Measurements from ENCODE around the gene CHMP6.
"Not testable (repeated sequence)": the region's sequence is repeated elsewhere in the genome, so short reads cannot be mapped to it uniquely, and the experiment has no call there.

Gene CHMP6

DNA sequence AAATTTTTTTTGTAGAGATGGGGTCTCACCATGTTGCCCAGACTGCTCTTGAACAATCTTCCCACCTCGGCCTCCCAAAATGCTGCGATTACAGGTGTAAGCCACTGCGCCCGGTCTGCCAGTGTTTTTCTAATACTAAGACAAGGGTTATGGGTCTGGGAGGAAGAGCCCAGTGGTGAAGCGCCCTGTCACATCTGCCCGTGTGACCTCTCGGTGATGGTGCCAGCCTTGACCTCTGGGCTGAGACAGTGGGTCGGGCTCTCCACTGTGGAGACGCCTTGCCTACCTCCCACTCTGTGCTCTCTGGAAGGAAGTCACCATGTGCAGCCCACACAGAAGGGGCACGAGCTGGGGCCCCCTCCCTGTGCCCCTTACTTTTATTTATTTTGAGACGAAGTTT lies 38.2 kb downstream of the CHMP6 start:
- no peak for DNase-seq (ENCODE audit: low read depth in 3 of 3, low spot score in 1 of 3)

DNA sequence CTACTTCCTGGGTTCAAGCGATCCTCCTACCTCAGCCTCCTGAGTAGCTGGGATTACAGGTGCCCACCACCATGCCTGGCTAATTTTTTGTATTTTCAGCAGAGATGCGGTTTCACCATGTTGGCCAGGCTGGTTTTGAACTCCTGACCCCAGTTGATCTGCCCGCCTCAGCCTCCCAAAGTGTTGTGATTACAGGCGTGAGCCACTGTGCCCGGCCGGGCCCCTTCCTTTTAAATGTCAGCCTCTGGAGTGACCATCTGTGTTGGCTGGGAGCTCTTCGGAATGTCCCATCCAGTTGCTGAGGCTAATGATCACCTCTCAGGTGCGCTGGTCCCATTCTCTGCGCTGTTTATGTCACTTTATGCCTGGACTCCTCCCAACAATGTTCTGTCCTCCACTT lies 38.7 kb downstream of the CHMP6 start:
- DNase-seq (ENCODE audit: low read depth in 3 of 3, low spot score in 1 of 3), result not testable (repeated sequence)

DNA sequence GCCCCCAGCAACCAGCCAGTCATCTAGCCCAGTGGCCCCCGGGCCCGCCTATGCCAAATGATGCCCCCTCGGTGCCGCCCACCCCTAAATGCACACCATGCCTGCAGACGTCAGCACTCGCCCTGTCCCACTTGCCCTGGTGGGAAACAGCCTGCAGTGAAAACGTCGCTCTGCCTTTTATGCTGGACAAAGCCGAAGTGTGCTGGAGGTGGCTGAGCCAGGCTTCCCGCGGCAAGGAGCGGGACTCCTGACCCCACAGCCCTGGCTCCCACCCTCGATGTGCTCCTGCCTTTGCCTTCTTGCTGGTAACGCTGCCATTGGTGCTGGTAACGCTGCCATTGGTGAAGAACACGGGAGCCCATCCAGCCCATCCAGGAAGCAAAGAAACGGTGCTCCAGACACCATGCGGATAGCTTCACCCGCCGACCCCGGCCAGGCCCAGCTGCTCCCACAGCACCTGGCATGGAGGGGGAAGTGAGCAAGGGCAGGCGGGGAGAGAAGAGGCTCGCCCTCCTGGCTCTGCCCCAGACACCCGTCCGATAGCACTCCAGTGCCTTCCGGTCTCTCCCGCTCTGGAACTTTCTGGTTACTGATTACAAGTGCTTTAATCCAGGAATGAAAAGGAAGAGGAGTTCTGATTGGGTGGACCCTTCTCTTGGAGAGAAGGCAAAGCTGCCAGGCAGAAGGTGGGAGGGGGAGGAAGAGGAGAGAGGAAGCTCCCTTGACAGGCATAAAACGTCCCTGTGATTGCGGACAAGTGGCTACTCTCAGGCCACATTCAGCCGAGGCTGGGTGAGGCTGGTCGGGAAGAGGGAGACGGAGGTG lies 39.3 kb downstream of the CHMP6 start:
- DNase-seq (ENCODE audit: low read depth in 3 of 3, low spot score in 1 of 3), result no peak

DNA sequence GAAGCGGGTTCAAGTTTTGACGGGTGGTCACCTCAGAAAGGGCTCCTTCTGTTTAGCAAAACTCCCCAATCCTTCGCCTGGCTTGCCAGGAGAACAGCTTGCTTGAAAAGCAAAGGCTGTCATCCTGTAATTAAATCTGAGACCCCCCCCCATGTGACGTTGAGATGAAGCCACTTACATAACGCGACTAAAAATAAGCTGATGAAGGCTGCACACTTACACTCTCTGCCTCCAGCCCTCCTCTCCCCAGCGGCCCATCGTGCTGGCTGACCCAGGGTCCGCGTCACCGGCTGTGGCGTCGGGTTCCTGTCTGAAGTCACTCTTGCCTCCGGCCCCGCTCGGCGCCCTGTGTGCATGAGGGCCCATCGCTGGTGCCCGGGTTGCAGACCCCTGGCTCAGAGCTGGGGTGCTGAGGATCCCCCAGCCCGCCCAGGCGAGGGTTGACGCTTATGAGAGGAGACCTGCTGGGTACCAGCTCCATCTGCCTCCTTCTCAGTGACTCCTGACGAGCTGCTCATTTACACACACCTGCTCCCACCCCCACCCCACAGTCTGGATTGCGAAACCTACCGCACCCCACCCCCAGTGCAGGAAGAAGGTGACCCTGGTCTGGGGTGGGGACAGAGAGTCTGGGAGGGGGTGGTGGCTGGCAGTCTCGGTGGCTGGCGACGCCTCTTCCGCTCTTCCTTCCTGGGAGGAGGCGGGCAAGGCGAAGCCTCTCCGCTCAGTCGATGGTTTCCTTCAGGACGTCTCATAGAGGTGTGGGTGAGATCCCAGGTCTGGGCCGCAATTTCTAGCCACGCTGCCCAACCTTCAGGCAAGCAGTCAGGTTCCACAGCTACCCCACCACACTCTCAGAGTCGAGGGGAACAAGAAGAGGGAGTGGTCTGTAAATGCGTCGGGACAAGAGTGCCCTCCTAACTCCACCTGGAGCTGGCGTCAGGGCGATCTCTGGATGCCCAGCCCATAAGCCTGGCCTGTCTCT lies 40.2 kb downstream of the CHMP6 start:
- DNase-seq (ENCODE audit: low read depth in 3 of 3, low spot score in 1 of 3), result no peak

DNA sequence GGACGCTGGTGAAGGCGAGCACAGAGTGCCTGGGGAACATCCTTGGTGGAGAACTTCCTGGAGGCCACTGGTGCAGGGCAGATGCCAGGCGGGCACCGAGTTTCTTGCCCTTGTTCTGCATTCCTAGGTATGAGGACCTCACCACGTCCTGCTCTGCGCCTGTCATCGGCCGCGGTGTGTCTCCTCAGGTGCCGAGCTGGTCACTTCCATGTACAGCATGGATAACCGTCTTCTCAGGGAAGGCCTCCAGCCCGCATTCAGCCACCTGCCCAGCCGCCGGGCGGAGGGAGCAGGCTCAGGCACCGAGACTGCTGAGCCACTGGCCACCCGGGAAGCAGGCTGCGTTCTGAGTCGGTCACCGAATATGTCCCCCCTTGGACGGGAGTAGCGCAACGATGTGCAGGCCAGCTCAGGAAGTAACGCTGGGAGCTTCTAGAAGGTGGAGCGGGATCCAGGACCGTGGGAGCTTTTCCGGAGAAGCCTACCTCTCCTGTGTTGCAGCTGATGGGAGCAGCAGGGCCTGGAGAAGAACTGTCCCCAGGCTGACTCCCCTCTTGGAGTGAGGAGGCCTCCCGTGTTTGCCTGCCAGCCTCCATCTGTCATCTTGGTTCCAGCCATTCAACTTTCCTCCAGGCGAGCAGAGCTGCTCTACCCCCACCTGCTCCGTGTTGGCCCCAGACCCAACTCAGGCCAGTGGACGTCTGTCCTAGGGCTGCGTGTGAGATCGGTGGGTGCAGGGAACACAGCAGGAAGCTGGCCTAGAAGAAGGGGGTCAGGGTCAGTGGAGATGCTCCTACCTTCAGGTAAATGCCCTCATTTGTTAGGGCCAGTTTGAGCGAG lies 41.2 kb downstream of the CHMP6 start:
- no peak for DNase-seq (ENCODE audit: low read depth in 3 of 3, low spot score in 1 of 3)

DNA sequence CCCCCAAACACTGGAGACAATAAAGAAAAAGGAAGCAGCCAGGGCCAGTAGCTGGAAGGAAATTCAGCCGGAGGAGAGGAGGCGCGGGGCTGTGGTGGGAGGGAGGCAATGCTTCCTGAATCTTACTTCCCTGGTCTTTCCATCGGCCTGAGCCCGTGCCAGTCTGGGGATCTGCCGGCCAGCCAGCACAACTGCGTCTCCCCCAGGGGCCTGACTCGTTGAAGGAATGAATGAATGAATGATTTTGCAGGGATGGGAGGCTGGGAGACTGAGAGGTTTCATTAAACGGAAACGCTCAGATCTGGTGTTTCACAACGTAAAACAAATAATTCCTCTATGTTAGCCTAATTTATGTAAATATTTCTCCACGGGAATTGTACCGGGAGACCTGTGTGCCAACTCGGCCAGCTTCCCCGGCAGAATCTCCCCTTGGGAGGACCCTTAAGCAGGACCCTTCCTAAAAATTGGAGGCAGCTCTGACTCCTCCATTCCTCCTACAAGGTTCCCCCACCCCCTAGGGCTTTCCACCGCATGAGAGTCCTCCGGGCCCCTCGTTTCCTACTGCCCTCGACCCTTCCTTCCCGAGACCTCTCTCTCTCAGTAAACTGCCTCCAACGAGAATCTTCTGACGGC lies 42.0 kb downstream of the CHMP6 start:
- no peak for DNase-seq (ENCODE audit: low read depth in 3 of 3, low spot score in 1 of 3)

DNA sequence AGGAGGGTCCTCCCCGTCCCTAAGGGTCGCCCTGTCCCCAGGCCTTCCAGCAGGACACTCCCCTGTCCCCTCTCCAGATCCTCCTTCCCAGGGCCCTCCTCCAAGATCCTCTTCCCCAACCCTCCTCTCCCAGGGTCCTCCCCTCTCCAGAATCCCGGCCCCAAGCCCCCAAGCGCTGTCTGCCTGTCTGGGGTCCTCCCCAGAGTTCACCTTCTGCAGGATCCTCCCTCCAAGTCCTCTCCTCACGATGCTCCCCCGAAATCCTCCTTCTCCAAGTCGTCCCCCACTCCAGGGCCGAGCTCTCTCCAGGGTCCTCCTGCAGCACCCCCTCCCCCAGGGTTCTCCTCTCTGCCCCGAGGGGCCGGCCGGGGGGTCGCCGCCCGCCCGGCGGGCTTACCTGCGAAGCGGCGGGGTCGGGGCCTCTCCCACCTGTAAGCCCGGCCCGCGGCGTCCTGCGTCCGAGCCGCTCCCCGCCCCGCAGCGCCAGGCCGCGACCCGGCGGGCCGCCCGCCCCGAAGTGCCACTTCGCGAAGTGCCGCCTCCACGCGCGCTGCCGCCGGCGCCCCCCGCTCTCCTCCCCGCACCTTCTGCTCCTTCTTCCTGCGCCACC lies 42.6 kb downstream of the CHMP6 start:
- DNase-seq (ENCODE audit: low read depth in 3 of 3, low spot score in 1 of 3), result no peak

DNA sequence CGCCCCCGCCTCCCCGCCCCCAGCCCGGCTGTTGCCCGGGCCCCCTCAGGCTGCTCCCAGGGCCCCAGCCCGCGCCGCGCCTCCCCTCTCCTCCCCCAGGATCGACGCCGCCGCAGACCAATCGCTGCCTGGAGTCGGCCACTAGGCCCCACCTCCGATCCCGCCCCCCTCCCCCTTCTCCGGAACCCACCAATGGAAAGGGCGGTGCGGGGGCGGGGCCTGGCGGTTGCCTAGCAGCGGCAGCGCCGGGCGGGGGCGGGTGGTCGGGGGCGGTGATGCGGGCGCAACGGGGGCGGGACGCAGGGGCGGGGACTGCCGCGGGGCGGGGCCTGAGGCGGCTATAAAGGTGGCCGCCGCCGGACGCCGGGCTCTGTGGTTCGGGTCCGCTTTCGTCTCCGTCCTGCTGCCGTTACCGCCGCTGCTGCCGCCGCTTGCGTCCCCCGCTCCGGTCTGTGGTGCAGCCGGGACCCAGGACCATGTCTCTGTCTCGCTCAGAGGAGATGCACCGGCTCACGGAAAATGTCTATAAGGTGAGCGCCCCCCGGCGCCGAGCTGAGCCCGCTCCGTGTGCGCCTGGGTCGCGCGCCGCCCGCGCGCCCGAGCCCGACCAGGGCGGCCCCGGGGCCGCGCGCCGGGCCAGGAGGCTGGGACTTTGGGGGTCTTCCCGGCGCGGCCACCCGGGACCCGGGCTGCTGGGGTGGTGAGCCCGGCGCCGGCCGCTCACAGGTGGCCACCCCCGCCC lies 43.3 kb downstream of the CHMP6 start, which contains the start of gene BAIAP2:
TSS of gene BAIAP2 (plus strand) at position 373 of the 742 bp plus-strand sequence. CDS start at position 477, 104 bp downstream.
- peak; percentile 98 to 99 (median 99) for DNase-seq (ENCODE audit: low read depth in 3 of 3, low spot score in 1 of 3)

DNA sequence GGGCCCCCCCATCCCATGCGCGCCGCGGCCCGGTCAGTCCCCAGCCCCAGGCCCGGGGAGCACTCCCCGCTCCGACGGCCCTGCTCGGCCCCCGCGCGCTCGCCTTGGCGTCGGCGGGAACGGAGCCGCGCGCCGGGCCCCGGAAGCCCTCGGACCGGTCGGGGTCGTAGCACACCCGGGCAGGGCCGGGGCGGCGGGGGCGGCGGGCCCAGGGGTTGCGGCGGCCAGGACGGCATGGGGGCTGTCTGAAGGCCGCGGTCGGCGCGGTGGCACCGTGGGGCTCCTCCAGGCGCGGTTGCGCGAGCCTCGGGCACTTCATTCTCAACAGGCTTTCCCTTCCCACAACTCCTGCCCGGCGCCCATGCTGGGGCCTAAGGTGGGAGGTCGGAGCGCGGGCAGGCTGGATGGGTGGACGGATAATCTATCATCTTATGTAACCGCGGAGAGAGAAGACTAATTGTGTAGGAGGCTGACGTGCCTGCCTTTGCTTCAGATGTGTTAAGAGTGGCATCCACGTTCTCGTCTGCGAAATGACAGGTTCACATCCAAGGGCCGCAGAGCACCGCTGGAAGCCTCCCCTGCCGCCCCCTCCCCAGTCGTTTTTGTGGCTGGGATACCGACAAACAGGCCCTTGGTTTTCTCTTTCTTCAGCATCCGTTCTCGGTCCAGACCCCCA lies 44.0 kb downstream of the CHMP6 start:
- no peak for DNase-seq (ENCODE audit: low read depth in 3 of 3, low spot score in 1 of 3)

DNA sequence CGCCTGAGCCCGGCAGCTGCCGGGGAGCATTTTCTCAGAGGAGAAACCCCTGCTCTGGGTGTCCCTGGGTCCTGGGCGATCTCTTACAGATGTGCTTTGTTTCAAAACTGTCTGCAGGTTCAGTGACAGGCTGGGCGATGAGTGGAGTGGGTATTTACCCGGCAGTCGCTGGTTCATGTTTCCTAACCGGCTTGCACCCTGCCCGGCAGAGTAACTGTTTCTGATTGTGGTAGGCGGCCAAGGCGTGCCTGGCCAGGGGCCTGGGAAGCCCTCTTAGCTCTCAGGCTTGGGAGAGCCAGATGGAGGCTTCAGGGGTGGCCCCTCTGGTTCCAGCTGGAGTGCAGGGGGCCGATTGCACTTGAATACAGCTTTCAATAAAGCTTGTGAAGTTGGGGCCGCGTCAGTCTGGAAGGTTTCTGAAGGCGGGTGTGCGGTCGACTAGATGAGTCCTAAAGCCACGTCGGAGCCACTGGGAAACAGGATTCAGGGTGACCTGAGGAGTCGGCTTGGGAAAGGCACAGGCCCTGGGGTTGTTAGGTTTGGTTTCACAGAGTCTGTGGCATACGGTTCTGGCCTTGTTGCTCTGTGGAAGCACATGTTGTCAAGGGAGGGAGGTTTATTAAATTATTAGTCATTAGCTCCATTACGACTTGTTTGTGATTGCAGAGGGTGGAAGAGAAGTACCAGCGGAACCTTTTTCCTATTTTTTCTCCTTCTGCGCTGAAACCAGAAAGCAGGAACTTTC lies 44.7 kb downstream of the CHMP6 start:
- no peak for DNase-seq (ENCODE audit: low read depth in 3 of 3, low spot score in 1 of 3)

DNA sequence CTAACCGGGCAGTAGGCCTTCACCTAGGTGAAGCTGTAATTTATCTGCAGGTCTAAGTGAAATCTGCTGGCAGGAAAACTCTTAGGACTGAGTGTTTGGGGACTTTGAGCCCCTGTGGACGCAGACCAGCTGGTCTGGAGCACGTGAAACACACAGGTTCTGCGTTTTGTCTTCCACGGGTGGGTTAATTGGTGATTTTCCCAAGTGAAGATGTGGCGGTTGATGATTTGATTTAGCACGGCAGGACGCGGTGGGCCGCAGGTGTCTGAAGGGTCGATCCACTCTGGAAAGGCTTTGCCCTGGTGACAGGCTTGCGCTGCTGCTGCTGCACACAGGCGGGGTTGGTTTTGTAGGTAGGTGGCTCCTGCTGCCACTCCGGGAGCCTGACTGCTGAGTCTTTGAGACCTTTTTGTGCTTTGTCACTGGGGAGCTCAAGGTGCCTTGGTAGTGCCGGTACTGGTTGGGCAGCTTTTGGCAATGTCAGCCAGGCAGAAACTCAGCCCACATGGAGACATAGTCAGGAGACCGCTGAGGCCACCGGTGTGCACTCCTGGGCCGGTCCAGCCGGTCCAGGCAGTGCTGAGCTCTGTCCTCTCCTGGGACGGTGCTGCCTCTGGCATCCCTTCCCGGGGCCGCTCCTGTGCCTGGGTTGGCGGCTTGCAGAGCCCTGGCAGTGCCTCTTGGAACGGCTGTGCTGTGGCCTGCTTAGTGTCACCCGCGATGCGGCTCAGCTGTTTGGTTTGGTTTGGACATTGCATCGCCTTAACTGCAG lies 45.6 kb downstream of the CHMP6 start:
- DNase-seq (ENCODE audit: low read depth in 3 of 3, low spot score in 1 of 3), result no peak

DNA sequence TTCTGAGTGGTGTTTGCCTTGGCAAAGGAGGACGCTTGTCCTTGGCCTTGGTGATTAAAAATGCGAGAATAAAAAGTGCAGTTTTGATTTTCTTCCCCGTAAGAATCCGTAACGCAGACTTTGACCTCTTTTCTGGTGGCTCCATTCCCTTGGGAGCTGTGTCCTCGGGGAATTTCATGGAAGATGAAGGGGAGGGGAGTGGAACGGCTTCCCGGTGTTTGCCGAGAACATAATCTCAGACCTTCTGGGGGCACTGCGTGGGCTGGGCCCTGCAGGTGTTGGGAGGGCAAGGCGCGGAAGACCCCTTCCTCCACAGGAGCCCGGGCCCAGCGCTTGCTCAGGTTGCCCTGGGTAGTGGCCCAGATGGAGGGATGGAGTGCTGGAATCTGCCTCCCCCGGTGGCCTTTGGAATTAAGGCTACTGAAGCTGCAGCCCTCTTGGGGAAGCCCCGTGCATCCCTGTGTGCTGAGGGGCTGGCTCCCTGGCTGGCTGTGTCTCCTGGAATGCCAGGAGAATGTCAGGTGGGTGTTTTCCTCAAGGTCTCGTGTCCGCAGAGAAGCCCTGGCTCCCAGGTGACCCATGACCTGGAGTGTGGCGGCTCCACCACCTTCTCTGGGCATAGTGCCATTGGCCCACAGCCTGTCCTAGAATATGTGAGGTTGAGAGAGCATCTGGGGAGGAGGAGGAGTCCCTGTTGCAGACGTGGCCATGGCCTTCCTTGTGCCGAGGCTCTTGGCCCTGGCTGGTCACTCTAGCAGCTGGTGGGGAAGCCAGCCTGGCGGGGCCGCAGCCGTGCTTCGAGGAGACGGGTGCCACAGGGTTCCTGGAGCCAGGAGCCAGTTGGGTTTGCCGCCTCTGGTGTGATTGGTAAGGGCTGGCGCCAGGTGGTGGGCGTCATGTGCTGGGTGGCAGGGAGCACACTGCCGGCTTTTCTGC lies 46.4 kb downstream of the CHMP6 start:
- no peak for DNase-seq (ENCODE audit: low read depth in 3 of 3, low spot score in 1 of 3)

DNA sequence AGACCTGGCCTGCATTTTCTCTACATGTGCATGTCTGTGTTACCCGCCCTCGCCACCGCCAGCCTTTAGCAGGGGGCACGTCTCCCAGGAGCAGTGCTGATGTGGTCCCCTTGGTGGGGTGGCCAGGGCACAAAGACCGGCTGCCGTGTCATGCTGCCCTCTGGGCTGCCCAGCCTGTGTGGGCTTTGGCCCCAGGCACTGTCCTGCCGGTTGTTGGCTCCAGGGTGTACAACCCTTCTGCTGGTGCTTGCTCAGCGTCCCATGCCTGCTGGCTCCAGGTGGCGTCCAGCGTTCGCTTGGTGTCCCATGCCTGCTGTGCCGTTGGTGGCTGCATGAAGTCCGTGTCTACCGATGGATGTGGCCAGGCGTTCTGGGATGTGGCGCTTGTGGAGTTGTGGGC lies 47.5 kb downstream of the CHMP6 start:
- no peak for DNase-seq (ENCODE audit: low read depth in 3 of 3, low spot score in 1 of 3)

DNA sequence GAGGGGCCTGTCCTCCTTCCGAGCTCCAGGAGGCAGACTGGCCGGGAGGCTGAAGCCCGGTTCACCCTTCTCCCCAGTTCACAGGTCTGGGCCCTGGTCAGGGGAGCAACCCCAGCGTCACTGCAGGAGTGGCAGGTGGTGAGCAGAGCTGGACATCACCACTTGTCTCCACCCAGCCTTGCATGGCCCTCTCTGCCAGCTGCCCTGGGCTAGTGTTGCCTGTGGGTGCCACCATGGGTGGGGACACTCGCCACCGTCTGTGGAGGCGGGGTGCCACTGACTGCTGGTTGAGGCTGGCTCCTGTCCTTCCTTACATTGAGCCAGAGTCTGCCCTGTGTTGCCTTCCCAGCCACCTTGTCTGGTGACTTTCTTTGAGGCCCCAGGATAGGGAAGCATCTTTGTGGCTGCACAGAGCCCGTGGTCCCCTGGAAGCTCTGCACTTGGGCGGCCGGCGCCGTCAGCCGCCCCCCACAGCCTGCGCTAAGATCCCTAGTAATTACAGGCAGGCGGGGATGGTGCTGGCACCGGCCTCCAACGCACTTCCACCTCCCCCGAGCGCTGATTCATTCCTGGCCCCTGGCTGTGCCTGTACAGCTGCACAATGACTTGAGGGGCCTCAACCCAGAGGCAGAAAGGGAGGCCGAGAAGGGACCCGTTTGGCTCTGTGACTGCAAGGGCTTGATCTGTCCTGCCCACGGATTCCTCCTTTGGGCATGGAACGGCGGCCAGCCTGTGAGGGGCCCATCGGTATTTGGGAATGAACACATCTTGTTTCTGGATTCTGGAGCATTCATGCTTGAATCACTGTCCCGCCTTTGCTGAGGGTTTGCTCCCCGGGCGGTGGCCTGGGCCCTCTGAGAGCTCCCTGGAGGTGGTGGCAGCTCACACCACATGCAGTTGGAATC lies 48.5 kb downstream of the CHMP6 start:
- no peak for DNase-seq (ENCODE audit: low read depth in 3 of 3, low spot score in 1 of 3)

DNA sequence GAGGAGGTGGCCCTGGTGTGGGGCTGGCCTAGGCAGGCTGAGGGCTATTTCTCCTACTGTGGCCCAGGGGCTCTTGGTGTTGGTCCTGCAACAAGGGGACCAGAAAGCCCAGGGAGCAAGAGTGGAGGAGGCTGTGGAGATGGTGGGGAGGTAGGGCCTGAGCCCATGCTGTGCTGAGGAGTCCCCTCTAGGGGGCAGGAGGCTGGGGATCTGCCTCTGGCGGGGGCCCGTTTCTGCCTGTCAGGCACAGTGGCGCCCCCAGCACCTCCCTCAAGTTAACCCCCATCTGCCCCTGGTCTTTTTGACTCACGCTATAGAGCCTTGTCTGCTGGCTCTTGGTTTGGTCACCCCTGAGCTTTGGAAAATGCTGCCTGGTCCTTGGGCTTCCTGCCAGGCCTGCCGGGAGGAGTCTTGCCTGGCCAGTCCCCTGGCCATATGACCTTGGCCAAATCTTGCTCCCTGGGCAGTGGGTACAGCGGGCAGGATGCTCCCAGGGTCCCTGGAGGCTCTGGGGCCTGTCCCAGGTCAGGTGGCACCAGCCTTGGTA lies 49.2 kb downstream of the CHMP6 start:
- DNase-seq (ENCODE audit: low read depth in 3 of 3, low spot score in 1 of 3), result no peak
